GM18502 (cell line): ENCODE data around the gene ABITRAM.
"Not testable (repeated sequence)": the region's sequence is repeated elsewhere in the genome, so short reads cannot be mapped to it uniquely, and the experiment has no call there.

Experiments
- ATAC-seq: cut with Tn5 transposase; IDR thresholded peaks from one replicate; pipeline ENCODE4 v1.9.1; 2021; ENCODE audit warnings: mild to moderate bottlenecking; ENCODE audit not compliant: unreplicated experiment, poor library complexity

ABITRAM gene, protein sequence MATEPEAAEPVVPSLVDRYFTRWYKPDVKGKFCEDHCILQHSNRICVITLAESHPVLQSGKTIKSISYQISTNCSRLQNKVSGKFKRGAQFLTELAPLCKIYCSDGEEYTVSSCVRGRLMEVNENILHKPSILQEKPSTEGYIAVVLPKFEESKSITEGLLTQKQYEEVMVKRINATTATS

DNA sequence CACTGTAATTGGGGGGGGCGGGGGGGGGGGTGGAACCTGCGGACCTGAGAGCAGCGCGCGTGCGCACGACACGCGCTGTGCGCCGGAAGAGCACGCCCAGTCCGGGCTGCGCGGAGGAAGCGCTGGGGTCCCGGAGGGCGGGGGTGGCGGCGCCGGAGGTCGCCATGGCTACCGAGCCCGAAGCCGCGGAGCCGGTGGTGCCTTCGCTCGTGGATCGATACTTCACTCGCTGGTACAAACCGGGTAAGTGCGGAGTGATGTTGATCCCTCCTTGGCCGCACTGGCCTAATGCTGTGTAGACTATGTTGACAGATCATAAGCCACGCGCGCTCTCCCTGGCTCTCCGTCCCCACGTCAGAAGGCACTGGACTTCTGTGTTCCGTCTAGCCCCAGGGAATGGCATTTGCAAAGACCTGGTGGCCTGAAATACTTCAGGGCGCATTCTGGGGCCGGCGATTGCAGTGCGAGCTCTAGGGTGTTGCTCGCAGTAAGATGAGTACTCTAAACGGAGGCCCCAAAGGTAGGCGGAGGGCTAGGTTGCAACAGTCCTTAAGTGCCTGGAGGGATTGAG lies at the start of gene ABITRAM:
ABITRAM (plus strand) TSS at position 78 of the 571 bp plus-strand sequence; CDS start at position 165, 87 bp downstream.
- ATAC-seq: peak; percentile 84

DNA sequence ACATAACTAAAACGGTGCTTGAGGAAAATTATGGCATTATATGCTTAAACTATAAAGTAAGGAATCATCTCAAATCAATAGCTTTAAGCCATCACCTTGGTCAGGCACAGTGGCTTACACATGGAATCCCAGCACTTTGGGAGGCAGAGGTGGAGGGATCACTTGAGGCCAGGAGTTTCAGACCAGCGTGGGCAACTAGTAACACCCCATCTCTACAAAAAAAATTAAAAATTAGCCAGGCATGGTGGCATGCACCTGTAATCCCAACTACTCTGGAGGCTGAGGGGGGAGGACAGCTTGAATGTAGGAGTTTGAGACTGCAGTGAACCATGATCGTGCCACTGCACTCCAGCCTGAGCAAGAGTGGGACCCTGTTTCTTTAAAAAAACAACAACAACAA lies 49.5 kb upstream of the ABITRAM start:
- no peak for ATAC-seq

DNA sequence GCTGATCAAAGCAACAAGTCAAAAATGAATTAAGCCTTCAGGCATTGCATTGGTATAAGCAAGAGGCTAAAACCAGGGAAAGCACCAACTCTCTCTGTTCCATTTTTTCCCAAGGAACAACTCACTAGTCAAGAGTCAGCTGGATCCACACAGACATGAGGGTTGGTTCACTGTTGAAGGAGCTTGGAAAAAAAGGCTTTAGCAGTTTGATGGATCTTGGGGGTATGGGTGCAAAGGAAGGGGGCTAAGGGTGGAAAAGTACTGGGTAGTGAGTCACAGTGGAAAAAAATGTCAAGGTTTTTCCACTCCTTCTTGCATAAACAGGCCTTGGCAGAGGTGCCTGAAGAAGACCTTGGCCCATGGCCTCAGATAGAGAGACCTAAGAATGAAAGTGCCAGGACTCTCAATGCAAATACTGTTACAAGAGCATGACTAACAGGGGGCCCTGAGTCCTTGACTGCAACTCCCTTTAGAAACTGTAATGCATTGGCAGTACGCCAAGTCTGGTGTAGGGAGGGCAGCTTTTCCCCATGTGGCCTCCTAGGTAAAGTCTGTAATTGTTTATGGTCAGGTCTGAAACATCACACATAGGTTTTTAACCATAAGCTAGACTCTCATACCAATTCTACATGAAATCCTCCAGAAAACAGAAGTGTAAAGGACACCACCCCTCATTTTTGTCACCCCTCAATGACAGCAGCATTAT lies 48.4 kb upstream of the ABITRAM start:
- ATAC-seq: peak; percentile 100

DNA sequence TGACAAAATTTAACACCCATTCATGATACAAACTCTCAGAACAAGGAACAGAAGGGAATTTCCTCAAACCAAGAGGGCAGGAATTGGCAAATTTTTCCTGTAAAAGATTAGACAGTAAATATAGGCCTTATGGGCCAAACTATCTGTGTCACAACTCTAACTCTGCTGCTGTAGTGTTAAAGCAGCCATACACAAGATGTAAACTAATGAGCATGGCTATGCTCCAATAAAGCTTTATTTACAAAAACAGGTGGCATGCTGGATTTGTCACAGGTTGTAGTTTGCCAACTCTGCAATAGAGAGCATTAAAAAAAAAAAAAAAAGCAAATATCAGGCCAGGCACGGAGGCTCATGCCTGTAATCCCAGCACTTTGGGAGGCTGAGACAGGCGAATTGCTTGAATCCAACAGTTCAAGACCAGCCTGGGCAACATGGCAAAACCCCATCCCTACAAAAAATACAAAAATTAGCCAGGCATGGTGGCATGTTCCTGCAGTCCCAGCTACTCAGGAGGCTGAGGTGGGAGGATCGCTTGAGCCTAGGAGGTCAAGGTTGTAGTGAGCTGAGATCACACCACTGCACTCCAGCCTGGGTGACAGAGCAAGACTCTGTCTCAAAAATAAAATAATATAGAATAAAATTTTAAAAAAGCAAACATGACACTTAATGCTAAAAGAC lies 47.5 kb upstream of the ABITRAM start:
- not testable (repeated sequence) for ATAC-seq

DNA sequence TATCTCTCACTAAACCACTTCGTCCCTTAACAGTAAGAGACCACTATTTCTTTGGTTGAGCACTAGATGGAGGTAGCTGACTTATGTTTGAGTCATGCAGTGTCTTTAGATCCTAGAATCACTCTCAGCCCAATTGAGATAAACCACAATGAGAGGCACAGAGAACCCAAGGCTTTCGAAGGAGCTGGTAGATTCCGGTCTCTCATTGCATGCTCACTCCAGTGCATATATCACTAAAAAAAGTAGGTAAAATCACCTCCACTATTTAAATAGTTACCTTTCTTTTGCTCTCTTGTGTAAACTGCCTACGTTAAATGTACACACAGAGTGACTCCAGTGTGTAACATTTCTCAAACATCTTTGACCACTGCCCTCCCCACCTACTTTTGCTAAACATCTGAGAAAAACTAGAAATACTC lies 44.5 kb upstream of the ABITRAM start:
- no peak for ATAC-seq

DNA sequence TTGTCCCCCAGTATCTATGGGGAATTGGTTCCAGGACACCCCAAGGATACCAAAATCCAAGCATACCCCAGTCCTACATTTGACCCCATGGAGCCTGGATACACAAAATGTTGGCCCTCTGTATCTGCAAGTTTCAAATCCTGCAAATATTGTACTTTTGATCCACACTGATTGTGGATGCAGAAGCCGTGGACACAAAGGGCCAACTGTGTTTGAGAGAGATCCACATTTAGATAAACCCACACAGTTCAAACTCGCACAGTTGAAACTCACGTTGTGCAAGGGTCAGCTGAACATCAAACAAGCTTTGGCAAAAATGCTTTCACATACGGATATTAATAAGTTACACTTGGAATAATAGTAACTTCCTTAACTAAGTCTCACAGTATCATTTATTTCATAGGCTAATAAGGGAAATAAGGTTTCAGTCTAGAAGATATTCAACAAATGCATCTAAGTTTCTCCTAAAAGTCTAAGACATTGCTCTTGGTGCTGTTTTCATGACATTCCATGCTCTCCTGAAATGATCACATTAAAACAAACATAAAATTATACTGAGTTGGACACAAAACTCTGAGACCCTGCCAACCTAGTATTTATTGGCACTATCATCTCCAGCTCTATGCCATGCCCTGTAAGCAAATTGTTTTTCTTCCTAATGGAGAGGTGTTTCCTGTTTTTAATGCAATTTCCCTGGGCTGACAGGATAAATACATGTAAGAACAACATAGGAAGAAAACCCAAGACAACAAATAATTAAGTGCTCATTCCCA lies 39.8 kb upstream of the ABITRAM start:
- ATAC-seq: no peak

DNA sequence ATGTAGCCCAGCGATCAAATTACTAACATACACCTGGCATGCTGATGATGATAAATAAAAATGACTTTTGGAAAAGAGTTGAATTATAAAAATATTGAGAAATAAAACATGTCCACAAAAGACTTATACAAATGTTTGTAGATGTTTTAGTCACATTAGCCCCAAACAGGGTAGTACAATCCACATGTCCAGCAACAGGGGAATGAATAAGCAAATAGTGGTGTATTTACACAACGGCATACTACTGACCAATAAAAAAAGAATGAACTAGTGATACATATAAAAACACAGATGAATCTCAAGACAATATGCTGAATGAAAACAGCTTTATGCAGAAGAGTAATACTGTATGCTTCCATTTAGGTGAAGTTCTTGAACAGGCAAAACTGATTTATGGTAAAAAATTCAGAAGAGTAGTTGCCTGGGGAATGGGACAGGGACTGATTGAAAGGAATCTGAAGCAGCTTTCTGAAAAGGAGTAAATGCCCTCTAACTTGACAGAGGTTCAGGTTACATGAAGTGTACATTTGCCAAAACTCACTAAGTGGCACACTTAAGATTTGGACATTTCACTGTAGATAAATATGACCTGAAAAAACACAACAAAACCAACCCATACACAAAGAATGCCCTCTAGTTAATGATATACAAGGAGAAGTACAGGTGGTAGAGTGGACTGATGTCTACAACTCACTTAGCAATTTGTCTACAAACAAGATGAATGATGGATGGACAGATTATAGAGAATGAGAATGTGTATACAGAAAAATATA lies 36.7 kb upstream of the ABITRAM start:
- ATAC-seq: no peak

DNA sequence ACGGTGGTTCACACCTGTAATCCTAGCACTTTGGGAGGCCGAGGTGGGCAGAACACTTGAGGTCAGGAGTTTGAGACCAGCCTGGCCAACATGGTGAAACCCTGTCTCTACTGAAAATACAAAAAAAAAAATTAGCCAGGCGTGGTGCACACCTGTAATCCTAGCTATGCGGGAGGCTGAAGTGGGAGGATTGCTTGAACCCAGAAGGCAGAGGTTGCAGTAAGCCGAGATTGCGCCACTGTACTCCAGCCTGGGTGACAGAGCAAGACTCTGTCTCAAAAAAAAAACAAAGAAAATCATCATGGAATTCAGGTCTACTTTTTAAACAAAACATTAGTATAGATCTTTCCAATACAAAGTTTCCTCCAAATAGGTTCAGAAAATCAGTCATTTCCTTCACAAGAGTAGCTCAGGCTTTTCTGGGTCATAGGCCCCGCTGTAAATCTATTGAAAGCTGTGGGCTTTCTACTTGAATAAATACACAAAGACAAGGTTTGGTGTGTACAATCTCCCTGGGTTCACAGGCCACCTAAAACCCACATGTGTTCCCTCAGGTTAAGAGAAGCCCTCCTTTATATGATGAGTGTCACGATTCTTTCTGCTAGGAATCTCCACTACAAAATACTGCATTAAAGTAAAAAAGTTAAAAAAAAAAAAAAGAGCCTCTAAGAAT lies 35.0 kb upstream of the ABITRAM start:
- ATAC-seq: not testable (repeated sequence)

DNA sequence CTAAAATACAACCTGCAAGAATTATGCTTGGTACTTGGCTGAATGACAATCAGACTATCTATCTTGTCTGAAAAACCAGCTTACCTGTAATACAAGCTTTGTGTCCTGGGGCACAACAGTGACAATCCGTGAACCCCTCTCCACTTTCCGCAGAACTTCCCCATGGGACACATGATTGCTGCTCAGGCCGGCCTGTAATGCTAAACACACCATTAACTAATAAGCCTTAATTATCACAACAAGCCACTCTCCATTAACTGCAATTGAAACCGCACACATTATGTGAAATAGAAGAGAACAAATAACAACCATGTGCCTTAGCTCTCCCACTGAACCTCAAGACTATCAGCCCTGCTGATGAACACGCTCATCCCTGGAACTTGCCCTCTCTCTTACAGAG lies 34.0 kb upstream of the ABITRAM start:
- ATAC-seq: no peak

DNA sequence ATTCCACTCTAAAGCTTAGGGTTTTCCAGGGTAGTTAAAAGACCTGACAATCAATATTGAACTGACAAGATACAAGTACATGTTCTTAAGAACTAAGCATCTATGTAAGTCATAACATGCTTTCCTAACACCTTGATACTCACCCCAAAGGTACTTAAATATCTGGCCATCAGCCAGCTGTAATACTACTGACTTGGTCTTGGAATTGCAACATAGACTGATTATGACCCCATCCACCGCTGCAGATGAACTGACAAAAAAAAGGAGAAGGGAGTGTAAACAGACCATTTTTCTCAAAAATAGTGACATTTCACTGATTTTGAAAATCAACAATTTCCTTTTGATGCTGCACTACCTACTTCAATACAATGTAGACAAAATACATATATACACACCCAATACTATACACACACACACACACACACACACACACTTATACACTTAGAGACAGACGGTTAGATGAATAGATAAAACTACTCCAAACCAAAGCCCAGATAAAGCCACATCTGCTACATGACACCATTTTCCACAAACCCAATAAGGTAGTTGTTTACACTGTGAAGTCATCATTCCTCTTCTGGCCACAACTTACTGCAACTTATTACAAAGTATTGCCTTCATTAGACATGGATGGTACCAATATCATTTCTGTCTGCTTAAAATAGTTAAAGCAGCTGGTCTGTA lies 30.6 kb upstream of the ABITRAM start:
- ATAC-seq: no peak

DNA sequence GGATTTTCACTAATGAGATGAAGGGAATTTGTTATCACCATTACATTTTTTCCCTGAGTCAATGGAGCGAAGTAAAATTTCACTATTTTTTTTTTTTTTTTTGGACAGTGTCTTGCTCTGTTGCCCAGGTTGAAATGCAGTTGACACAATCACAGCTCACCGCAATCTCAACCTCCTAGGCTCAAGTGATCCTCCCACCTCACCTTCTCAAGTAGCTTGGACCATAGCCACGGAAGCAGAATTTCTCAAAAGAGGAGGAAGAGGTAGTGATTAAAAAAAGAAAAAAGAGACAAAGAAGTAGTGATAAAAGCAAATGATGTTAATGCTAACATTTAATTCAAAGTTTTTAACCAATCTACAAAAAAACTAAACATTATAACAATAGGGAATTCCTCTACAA lies 30.0 kb upstream of the ABITRAM start:
- ATAC-seq: no peak

DNA sequence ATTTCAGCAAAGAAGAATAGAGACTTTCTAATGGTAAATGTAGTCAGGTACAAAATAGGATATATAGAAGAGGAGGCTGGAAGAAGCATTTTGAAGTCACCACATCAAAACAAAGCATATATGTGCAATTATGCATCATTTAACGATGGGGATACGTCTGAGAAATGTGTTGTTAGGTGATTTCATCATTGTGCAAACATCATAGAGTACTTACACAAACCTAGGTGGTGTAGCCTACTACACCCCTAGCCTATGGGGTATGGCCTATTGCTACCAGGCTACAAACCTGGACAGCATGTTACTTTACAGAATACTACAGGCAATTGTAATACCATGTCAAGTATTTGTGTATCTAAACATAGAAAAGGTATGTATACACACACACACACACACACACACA lies 28.7 kb upstream of the ABITRAM start:
- no peak for ATAC-seq

DNA sequence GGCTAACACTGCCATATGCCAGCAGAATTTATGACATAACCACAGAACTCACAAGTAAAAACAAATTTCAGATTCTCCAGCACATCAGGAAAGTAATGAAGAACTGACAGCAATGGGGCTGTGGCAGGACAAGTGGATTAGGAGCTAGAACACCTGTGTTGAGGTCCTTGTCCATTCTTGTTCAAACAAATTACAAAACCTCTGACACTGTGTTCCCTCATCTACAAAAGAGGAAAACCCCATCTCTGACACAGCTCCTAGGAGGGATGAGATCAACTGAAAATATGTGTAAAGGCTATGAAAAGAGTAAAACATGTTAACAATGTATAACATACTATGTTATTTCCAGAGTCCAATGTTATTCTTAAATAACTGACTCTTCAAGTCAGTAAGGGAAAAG lies 23.8 kb upstream of the ABITRAM start:
- ATAC-seq: no peak

DNA sequence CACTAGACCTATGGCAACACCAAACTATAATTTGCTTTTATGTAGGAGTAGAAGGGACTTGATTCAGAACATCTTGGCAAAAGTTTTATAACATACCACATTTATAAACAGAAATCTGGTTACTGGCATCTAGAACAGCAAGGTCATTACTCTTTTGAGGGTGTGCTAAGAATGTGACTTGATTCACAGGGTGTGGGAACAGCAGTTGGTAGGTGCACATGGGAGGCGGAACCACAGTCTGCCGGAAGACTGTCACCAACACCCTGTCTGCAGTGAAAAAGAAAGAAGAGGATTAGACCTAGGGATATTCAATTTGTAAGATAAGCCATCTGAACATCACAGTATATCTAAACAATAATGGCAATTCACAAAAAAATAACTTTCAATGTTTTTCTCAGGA lies 23.3 kb upstream of the ABITRAM start:
- ATAC-seq: no peak

DNA sequence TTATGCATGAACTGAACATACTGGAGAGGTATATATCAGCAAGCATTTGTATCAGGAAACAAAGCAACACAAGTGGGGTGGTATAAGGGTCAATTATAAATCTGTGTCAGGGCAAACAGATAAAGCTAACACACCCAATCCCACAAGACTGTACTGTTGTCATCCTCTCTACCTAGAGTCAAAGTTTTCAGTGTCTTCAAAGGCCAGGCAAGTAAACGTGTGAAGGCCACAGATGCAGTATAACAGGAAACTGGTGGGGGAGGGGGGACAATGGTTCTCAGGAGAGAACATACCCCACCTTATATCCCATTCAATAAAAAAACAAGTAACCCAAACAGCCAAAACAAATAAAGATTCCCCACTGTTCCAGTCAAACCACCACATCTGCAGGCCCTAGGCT lies 22.4 kb upstream of the ABITRAM start:
- no peak for ATAC-seq

DNA sequence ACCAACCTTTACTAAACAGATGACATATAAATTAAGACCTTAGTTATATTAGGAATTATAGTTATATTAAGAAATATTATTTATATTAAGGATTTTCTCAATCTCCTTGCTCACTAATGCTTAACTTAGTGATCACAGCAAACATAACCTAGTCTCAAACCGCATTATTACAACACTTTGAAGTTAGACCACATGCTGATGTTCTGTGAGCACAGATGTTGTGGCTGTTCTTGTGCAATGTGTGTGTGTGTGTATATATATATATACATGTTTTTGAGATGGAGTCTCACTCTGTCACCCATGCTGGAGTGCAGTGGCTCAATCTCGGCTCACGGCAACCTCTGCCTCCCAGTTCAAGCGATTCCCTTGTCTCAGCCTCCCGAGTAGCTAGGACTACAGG lies 20.8 kb upstream of the ABITRAM start:
- no peak for ATAC-seq

DNA sequence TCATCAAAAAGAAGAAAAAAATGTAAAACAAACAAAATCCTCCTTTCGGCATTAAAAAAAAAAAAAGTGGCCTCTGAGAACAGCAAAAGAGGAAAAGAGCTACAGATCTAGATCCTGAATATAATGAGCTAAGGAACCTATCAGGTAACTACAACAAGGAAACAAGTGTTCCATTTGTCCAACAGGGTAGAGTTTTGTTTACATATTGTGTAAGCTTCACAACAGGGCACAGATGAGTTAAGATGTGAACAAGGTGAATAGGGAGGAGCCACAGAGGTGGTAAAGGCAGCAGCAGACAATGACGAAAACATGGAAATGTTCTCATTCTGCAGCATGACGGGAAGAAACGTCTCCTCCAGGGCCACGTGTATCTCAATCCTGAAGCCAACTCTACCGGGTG lies 14.7 kb upstream of the ABITRAM start:
- ATAC-seq: no peak

DNA sequence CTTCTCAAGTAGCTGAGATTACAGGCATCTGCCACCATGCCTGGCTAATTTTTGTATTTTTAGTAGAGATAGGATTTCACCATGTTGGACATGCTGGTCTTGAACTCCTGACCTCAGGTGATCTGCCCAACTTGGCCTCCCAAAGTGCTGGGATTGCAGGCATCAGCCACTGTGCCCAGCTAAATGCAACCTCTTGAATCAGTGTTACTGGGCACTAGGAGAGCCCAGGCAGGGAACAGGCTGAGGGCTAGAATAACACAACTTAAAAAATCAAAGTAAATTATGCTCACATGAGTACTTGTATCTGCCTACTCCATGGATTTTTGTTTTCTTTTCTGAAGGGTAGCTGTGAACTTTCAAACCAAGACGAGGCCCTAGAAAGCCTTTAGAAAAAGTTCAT lies 13.8 kb upstream of the ABITRAM start:
- ATAC-seq: not testable (repeated sequence)

DNA sequence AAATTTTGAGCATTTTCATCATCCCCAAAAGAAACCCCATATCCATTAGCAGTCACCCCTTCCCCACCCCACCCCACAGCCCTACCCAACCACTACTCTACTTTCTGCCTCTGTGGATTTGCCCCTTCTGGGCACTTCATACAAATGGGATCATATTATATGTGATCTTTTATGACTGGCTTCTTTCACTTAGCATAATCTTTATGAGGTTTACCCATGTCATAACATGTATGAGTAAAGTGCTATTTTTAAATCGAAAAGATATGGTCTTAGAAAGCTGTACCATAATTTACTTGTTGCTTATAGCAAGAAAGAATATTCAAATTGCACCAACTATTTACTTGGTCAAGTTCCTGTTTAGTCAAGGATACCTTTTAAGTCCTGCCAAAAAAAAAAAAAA lies 13.0 kb upstream of the ABITRAM start:
- ATAC-seq: no peak
